Activated naive CD4-positive, alpha-beta T cell treated with anti-CD3 and anti-CD28 coated beads, Interleukin-2, amount 10 ng/mL, durations not matched to agents 7 days and 5 days (primary cell): ENCODE results near the gene RPRD1A.

Experiments used
- CTCF ChIA-PET: fragments of 350-600 bp; sonication (Branson Sonifier 250); formaldehyde crosslinking; loops from one replicate; lab custom pipeline; 2021; ENCODE audit warnings: antibody characterized with exemption; lab: Charles Lee
- DNase-seq: peaks from one replicate; pipeline ENCODE4 v3.0.0-alpha.2; 2020
- H3K27ac Mint-ChIP-seq: one replicate; pipeline ENCODE4 v1.8.0; 2021; ENCODE audit warnings: mild to moderate bottlenecking, moderate library complexity, mixed read lengths
- H3K27me3 Mint-ChIP-seq: one replicate; pipeline ENCODE4 v1.8.0; 2021; ENCODE audit warnings: mild to moderate bottlenecking, mixed read lengths
- H3K36me3 Mint-ChIP-seq: one replicate; pipeline ENCODE4 v1.8.0; 2021; ENCODE audit warnings: mixed read lengths
- H3K4me1 Mint-ChIP-seq: one replicate; pipeline ENCODE4 v1.8.0; 2021; ENCODE audit warnings: mixed read lengths
- H3K4me3 Mint-ChIP-seq: one replicate; pipeline ENCODE4 v1.8.0; 2021; ENCODE audit warnings: mild to moderate bottlenecking, moderate library complexity, mixed read lengths
- H3K9me3 Mint-ChIP-seq: one replicate; pipeline ENCODE4 v1.8.0; 2021; ENCODE audit warnings: mixed read lengths

The RPRD1A gene

DNA sequence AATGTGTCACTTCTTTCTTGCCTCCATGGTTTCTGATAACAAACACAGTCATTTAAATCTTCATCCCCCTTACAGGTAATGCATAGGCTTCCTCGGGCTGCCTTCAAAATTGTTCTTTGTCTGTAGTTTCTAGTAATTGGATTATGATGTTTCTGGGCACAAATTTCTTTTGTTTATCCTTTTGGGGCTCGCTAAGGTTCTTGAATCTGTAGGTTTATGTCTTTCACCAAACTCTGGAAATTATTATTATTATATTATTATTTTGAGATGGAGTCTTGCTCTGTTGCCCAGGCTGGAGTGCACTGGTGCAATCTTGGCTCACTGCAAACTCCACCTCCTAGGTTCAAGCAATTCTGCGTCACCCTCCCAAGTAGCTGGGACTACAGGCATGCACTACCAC is 111.1 kb downstream of the RPRD1A start:
- H3K9me3 Mint-ChIP-seq: no peaks in the 10 kb centered on the region
- no peak overlapping the region for H3K4me3 Mint-ChIP-seq
- no peak for DNase-seq
- H3K36me3 Mint-ChIP-seq: no peaks in the 10 kb centered on the region
- CTCF ChIA-PET: no interaction called here
- H3K4me1 Mint-ChIP-seq: no peaks in the 10 kb centered on the region
- peaks cover 33% of the 10 kb centered on the region for H3K27me3 Mint-ChIP-seq
- H3K27ac Mint-ChIP-seq: no peak overlapping the region

DNA sequence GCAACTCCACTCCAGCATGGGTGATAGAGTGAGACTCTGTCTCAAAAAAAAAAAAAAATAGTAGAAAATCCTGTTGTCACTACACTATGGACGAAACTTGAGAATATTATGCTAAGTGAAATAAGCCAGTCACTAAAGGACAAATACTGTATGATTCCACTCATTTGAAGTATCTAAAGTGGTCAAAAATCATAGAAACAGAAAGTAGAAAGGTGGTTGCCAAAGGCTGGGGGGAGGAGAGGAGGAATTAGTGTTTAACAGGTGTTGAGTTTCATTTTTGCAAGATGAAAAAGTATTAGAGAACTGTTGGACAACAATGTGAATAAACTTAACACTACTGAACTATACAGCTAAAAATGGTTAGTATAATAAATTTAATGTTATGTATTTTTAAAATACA is 113.7 kb downstream of the RPRD1A start:
- CTCF ChIA-PET: no interaction called here
- Mint-ChIP-seq H3K27me3 (peaks cover 38% of the 10 kb centered on the region), H3K9me3 (no peaks in the 10 kb centered on the region), H3K4me1 (peaks cover 3% of the 10 kb centered on the region), H3K27ac (no peak overlapping the region), H3K36me3 (no peaks in the 10 kb centered on the region), H3K4me3 (no peak overlapping the region)
- no peak for DNase-seq

DNA sequence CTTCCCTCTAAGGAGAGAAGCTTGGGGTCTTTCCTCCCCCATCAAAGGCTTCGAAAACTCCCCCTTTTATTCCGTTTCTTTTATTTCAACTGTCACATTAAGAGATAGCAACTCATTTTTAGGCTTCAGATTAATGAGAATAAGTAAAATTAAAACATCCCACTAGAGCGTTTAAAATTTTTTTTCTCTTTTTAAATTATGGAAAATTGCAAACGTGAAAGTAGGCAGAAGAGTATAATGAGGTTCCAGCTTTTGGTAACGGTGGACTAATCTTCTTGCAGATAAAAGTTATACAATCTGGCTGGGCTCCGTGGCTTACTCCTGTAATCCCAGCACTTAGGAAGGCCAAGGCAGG is 116.8 kb downstream of the RPRD1A start:
- no peak overlapping the region for H3K27ac Mint-ChIP-seq
- no peak for DNase-seq
- H3K27me3 Mint-ChIP-seq: peaks cover 23% of the 10 kb centered on the region
- CTCF ChIA-PET: interaction anchor here (0.6 to 2.4 kb wide), 9 partner anchors 14 to 478 kb away, joined by 3 to 13 read pairs (median 4); no protein-coding TSS in a partner anchor
- peaks cover 3% of the 10 kb centered on the region for H3K4me1 Mint-ChIP-seq
- H3K9me3 Mint-ChIP-seq: no peaks in the 10 kb centered on the region
- no peaks in the 10 kb centered on the region for H3K36me3 Mint-ChIP-seq
- peak overlapping the region; percentile 73 for H3K4me3 Mint-ChIP-seq

DNA sequence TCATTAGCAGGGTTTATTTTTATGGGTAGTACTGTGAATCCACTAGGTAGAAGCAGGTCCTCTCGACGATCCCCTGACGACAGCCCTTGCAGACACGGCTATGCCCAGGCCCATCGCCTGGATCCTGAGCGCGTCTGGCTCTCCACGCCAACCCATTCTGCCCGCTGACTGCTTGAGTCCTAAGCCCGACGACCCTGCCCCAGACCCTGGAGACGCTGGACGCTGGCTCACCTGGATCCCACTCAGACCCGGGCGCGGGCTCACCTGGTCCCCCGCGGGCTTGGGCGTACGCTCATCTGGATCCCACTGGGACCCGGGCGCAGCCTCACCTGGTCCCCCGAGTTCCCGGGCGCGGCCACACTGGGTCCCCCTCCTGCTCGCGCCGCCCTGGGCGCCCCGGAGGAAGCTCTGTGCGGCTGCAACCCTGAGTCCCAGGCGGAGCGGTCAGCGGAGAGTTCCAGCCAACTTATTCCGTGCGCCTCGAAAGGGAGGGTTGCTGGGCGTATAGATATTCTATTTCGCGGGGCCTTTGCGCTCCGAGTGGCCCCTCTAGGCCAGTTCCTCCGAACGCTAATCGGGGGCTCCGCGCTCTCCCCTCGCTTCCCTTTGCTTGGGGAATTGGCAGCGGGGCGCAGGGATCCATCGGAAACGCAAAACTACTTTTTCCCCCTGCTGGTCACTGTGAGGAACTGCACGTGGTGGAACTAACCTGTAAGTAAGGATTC is 117.3 kb downstream of the RPRD1A start:
- peak; percentile 61 for DNase-seq
- H3K27me3 Mint-ChIP-seq: peaks cover 23% of the 10 kb centered on the region
- H3K27ac Mint-ChIP-seq: no peak overlapping the region
- H3K4me3 Mint-ChIP-seq: peak overlapping the region; percentile 73
- no peaks in the 10 kb centered on the region for H3K9me3 Mint-ChIP-seq
- CTCF ChIA-PET: interaction anchor here (0.6 to 2.4 kb wide), 11 partner anchors 12 to 477 kb away, joined by 3 to 13 read pairs (median 3); no protein-coding TSS in a partner anchor
- H3K36me3 Mint-ChIP-seq: no peaks in the 10 kb centered on the region
- H3K4me1 Mint-ChIP-seq: peaks cover 3% of the 10 kb centered on the region

DNA sequence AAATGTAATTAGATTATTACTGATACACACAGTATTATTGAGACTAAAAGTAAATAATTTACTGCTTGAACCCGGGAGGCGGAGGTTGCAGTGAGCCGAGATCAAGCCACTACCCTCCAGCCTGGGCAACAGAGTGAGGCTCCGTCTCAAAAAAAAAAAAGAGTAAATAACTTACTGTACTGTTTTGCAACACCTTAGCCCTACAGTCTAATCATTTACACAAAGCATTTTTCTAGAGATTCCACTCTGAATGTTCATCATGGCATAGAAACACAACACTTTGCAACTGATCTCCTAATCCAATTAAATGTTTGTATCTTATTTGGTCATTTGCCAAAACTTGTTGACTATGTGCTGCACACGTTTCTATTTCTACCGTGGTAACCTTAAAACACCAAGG is 118.3 kb downstream of the RPRD1A start:
- Mint-ChIP-seq H3K4me3 (no peak overlapping the region), H3K27me3 (peaks cover 23% of the 10 kb centered on the region), H3K4me1 (peaks cover 3% of the 10 kb centered on the region), H3K9me3 (no peaks in the 10 kb centered on the region), H3K36me3 (no peaks in the 10 kb centered on the region), H3K27ac (no peak overlapping the region)
- CTCF ChIA-PET: interaction anchor here (1.0 to 1.8 kb wide), 3 partner anchors 13 to 192 kb away, joined by 3 to 6 read pairs (median 3); no protein-coding TSS in a partner anchor
- no peak for DNase-seq

DNA sequence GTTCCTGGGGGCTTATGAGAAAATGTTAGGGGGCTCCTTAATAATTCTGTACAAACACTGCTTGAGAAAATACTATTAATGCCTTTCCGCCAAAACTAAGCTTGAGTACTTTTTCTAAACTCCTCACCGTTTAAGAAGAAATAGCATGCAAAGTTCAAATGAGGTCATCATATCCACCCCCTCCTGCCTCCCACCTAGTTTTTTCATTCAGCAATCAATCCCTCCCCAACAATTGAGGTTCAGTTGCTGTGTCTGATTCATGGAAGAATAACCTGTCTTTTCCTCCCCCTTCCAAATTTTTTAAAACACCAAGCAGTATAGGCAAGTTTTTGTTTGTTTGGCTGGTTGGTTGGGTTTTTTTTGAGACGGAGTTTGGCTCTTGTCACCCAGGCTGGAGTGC is 119.3 kb downstream of the RPRD1A start:
- peaks cover 3% of the 10 kb centered on the region for H3K4me1 Mint-ChIP-seq
- no peak overlapping the region for H3K4me3 Mint-ChIP-seq
- peaks cover 23% of the 10 kb centered on the region for H3K27me3 Mint-ChIP-seq
- H3K36me3 Mint-ChIP-seq: no peaks in the 10 kb centered on the region
- DNase-seq: no peak
- CTCF ChIA-PET: interaction anchor here (0.7 to 1.0 kb wide), 3 partner anchors 10 to 534 kb away, joined by 3 to 4 read pairs (median 3); no protein-coding TSS in a partner anchor
- H3K27ac Mint-ChIP-seq: no peak overlapping the region
- no peaks in the 10 kb centered on the region for H3K9me3 Mint-ChIP-seq

DNA sequence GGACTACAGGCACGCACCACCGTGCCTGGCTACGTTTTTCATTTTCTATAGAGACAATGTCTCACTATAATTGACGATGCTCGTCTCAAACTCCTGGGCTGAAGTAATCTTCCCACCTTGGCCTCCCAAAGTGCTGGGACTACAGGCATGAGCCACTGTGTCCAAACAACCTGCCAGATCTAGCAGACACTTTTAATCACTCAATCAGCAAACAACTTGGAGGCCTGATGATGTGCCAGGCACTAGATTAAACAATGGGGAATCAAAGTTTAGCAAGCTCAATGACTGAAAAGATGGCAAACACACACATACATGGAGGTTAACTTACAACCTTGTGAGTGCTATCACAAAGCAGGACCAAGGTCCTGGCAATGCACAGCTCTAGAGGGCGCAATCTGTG is 124.7 kb downstream of the RPRD1A start:
- Mint-ChIP-seq H3K9me3 (no peaks in the 10 kb centered on the region), H3K27me3 (peaks cover 5% of the 10 kb centered on the region), H3K4me3 (no peak overlapping the region), H3K4me1 (no peaks in the 10 kb centered on the region), H3K27ac (no peak overlapping the region), H3K36me3 (no peaks in the 10 kb centered on the region)
- no peak for DNase-seq
- CTCF ChIA-PET: no interaction called here

DNA sequence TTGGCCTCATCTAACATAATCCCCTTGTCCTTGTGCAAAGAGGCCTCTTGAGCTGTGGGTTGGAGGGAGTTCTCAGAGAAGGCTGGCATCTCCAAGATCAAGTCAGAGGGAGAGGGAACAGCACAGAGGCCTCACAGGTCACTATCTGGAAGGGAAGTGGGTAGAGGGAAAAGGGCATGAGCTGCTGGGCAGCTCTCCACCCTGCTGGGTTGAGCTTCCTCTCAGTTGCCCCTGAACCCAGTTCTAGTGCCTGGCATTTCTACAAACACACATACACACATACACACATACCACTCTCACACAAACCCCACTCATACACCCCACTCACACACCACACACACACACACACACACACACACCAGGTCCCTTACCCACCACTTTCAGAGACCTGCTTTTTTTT is 125.2 kb downstream of the RPRD1A start:
- Mint-ChIP-seq H3K27me3 (peaks cover 6% of the 10 kb centered on the region), H3K27ac (no peak overlapping the region), H3K9me3 (no peaks in the 10 kb centered on the region), H3K4me3 (no peak overlapping the region), H3K36me3 (no peaks in the 10 kb centered on the region), H3K4me1 (no peaks in the 10 kb centered on the region)
- no peak for DNase-seq
- CTCF ChIA-PET: no interaction called here

DNA sequence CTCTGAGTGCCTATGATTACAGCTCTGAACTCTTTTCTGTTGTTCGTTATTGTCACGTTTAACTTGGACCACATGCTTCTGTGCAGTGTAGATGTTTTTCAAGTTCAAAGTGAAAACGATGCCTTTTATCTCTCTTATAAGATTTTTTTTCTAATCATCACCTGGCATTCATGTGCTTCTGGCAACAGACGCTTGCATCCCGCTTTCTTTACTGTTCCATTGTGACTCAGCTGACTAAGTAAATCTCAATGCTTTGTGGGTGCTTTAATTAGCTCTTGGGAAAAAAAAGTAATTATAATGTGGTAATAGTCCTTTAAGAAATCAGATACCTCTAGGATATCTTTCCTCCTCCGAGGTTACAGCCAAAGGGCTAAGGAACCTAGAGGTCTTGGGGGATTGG is 126.1 kb downstream of the RPRD1A start:
- no peaks in the 10 kb centered on the region for H3K9me3 Mint-ChIP-seq
- H3K27ac Mint-ChIP-seq: no peak overlapping the region
- H3K4me3 Mint-ChIP-seq: no peak overlapping the region
- H3K4me1 Mint-ChIP-seq: no peaks in the 10 kb centered on the region
- no peaks in the 10 kb centered on the region for H3K36me3 Mint-ChIP-seq
- CTCF ChIA-PET: interaction anchor here (0.6 kb wide), 1 partner anchor 77 kb away, joined by 3 read pairs; no protein-coding TSS in a partner anchor
- no peak for DNase-seq
- peaks cover 8% of the 10 kb centered on the region for H3K27me3 Mint-ChIP-seq
